Measurements from ENCODE around the gene NCOA1.

Gene NCOA1

GRCh38 chr2:24815171-24815570, 324.1 kb downstream of the NCOA1 start:
- in situ Hi-C loops (cut with HindIII; ENCODE audit: low sequenced_read_pairs): loop anchor here (10.0 kb wide), 1 partner anchor 80 kb away; no protein-coding TSS in a partner anchor

GRCh38 chr2:24816404-24816803, 325.4 kb downstream of the NCOA1 start:
- in situ Hi-C loops (cut with HindIII; ENCODE audit: low sequenced_read_pairs): loop anchor here (10.0 kb wide), 1 partner anchor 78 kb away; no protein-coding TSS in a partner anchor

DNA sequence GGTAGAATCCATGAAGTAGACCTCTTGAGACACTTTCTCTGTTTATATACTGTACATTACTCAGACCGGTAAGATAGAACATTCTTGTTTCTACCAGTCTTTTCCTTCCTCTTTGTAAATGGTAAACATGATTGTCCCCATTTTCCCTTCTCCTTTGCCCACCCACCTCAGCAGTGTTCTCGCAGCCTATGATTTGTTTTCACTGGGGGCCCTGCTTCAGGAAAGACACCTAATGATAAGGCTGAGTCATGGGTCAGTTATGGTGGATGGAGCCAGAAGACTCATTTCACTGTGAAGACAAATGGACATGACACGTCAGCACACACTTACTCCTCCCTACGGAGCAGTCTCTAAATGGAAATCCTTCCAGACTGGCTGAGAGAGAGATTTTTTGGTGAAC, 325.8 kb downstream of the NCOA1 start:
- in situ Hi-C loops (cut with HindIII; ENCODE audit: low sequenced_read_pairs): loop anchor here (10.0 kb wide), 1 partner anchor 78 kb away; no protein-coding TSS in a partner anchor

DNA sequence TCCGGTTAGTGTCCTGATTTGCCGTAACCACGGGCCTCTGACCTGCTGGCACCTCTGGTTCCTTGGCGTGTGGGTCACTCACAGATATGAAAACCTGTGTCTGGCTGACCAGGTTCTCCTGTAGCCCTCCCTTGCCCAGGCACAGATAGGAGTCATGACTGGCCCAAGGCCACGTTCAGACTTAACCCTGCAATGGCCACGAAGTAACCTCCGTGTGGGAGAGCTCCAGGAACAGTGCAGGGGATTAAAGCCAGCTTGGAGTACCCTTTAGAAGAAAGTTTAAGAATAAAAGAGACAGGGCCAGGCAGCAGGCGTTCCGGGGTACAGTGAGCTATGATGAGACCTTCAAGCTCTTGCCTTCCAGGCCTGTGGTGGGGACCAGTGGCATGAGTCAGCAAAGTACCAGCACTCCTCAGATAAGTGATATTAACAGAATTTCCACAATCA, 327.7 kb downstream of the NCOA1 start:
- in situ Hi-C loops (cut with HindIII; ENCODE audit: low sequenced_read_pairs): loop anchor here (10.0 kb wide), 1 partner anchor 76 kb away; no protein-coding TSS in a partner anchor

DNA sequence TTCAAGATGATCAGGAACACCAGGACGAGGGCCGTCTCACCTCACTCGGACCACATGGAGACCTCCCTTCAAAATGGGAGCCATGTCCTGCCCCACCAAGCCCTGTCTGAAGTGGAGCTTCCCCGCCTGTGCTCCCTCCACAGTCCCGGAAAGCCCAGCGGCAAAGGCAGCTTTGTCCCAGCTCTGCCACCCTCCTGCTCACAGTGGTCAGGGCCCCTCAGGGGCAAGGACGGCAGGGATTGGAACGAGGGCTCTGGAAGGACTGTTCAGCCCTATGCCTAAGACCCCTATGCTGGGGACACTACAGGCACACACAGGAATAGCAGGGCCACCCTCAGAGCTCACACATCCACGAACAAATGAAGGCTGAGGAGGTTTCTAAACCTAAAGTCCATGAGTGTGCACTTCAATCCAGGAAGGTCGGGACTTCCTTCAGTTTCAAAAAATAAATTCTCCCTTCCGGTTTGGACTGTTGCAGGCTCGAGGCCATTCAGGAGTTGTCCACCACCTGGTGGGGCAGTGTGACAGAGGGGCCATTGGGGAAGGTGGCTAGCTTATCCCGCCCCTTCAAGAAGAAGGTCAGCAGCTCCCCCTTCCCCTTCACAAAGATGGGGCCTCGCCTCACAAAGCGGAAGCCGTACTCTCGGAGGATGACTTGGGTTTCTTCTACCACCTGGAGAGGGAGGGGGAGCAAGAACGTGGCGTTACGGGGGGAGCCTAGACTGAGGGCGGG, 328.6 kb downstream of the NCOA1 start:
- in situ Hi-C loops (cut with HindIII; ENCODE audit: low sequenced_read_pairs): loop anchor here (10.0 kb wide), 1 partner anchor 75 kb away; no protein-coding TSS in a partner anchor

DNA sequence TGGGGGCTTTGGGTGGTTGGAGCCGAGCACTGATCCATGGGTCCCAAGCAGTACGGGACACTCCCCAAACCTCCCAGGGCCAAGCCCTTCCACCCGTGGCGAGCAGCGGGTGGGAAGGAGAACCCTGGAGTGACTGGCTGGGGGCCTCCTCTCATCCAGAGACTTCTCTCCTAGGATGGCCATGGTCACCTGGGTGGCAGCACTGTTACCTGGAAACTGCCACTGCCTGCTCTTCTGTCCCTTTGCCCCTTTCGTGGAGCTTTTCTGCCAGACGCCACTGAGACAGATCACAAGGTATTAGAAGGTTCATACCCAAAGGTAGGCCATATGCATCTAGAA, 329.1 kb downstream of the NCOA1 start:
- in situ Hi-C loops (cut with HindIII; ENCODE audit: low sequenced_read_pairs): no loop called here

Data from endothelial cell of hepatic sinusoid (primary cell).